NCI-H526 (cell line): ENCODE measurements around the gene AKTIP.

ENCODE experiments used
- DNase-seq, 2 experiments: peaks; one replicate each; lab custom pipeline; 2025; lab: John Stamatoyannopoulos, UW

Gene AKTIP

DNA sequence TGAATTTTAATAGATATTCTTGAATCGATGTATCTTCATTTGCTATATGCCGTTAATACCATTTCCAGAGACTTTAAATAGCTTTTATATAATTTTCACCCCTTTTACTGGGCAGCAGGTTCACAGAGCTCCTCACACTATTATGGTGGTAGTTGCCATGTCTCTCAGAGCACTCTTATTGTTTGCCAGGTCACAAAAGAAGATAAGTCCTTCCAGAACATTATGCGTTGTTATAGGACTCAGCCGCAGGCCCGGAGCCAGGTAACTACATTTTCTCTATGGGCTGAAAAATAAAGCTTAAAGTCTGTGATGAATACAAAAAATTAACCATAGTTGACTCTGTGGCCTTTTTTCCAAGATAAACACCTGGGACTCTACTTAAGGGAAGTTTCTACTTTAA is 24.0 kb downstream of the AKTIP start:
- no peak for DNase-seq

DNA sequence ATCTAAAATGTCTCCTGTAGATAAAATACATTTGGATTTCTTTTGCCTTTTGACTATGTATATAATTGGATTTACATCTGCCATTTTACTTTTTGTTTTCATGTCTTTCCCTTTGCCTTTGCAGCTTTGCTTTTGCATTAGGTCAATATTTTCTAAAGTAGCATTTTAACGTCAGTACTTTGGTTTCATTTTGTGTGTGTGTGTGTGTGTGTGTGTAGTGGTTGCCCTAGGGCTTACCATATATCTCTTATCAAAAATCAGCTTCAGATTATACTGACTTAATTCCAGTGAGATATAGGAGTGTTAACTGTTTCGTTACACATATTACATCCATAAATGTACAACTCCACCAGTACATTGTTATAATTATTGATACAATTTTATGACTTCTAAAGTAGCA is 26.1 kb downstream of the AKTIP start:
- no peak for DNase-seq

DNA sequence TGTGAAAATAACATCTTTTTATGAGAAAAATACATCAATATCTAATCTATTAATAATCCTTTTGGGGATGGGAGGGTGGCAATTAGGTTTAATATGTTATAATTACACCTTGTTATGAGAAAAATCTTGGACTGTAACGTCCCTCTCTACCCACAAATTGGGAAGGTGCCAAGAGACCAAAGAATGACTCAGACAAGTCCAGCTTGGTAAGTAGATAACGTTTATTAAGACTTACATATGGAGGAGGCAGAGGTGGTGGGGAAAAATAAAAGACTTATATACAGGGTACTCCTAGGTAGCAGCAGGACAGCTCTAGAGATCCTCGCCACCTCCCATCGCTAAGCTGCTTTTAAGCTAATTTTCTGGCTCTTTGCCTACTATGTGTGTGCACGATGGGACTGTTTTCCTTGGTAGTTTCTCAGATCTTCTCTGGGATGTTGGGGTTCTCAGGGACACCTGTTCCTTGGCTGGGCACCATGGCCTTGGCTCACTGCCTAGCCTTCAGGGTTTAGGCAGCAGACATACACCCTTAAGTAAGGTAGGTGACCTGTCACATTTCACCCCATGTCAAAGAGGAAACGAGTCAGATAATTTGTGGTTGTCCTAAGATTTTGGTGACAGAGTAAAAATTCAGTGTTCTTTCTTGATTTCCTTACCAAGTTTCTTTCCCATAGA is 37.3 kb downstream of the AKTIP start:
- DNase-seq, result no peak

DNA sequence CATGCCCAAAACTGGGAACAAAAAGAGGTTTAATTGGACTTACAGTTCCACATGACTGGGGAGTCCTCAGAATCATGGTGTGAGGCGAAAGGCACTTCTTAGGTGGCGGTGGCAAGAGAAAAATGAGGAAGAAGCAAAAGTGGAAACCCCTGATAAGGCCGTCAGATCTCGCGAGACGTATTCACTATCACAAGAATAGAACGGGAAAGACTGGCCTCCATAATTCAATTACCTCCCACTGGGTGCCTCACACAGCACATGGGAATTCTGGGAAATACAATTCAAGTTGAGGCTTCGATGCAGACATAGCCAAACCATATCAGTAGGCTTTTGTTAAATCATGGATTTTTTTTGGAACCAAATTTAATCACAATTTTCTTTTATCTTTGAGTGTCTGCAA is 44.4 kb downstream of the AKTIP start:
- no peak for DNase-seq

DNA sequence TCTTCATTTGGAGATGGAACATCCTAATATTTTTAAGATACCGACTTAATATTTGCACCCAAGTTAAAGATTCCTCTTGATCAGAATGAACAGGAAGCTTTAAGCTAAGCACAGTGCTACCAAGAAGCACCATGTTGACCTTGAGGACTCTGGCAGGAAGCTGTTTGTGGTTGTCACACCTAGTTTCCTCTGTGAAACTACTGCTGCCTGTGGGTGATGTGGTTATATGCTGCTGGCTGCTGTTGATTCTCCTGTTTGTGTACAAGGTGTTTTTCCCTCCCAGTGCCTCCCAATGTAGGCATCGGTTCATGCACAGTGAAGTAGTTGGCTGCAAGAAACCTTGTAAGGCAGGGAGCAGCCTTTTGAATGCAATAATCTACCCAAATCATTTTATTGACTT is 45.3 kb downstream of the AKTIP start:
- no peak for DNase-seq

DNA sequence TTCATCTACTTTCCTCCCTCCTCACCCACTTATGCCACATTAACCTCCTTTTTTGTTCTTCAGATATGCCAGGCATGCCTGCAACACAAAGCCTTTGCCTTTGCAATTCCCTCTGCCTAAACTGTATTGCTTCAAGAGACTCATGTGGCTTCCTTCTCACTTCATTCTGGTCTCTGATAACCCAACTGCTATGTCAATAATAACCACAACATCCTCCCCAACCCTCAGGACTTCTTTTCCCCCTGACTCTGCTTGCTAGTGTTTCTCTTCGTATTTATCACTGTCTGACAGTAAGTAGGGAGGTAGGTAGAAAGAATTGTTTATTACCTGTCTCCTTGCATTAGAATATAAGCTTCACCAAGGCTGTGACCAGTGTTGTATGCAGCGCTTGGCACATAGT is 46.4 kb downstream of the AKTIP start:
- DNase-seq, result no peak

DNA sequence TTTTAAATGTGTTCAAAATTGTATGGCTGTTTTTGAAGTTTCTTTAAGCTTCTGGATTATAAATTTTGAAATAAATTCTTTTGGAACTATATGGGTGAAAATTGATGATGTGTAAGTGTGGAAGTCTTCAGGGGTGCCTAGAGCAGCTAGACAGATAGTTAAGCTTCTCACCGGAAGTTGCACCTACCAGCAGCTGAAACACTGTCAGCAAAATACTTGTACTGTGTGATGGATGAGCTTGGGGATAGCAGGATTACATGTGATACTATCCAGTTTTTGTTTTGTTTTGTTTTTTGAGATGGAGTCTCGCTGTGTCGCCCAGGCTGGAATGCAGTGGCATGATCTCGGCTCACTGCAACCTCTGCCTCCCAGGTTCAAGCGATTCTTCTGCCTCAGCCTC is 49.1 kb downstream of the AKTIP start:
- no peak for DNase-seq

DNA sequence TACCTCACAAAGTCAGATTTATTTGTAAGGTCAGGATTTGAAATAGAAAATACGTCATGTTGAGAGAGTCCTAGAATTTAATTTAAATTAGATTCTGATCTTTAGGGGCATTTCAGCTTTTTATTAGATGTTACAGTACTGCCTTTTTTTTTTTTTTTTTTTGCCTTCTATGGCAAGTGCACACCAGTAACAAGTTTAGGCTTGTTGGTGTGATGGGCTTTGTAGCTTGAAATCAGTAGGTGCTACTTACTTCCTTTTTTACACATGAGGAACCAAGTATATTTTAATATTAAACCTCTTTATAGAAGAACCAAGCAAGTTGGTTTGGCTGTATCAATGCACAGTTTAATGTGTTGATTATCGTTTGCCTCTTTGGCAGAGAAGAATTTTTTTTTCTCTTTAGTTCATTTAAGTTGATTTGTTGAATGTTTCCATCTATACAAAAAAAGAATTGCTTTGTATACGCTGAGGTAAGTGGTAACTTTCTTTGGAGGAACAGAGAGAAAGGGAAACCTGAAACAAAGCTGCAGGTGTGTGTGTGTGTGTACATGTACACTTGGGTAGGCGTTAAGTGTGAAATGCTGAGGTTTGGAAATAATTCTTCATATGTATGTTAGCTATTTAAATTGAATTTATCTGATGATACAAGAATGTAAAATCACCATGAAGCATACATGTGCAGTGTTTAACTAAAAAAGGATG is 53.0 kb downstream of the AKTIP start:
- no peak for DNase-seq

DNA sequence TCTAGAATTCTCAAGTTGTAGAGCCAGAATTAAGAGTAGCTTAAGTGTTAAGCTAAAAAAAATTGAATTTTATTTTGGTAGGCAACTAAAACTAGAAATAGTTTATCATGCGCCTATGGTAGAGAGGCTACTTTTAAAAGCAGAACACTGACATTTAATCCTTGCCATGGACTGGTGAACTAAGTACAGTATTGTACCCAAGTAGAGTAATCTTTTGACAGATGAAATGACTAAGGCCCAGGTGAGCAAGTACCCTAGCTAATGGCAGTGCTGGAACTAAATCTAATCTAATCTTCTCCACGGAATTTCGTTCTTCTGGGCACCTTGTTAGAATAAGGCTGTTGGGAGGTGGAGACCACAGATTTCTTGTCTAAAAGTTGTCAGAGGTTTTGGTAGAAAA is 56.9 kb downstream of the AKTIP start:
- DNase-seq, result no peak

DNA sequence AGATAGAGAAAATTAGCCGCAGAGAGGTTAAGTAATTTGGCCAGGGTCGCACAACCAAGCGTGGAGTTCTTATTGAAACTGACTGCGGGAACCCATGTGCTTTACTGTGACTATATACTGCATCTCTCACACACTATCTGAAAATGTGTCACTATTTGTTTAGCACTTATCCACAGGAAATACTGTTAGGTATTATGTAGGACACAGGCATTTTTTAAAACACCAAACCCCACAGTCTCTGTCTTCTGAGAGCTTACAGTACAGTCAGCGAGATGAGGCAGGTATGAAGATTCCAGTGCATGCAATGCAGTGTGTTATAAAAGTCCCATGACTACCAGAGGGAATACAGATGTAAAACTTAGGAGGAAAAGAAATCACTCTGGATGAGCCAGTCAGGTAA is 57.5 kb downstream of the AKTIP start:
- no peak for DNase-seq
